ENCODE results near the gene ABCC6.
"Not testable (repeated sequence)": the region's sequence is repeated elsewhere in the genome, so short reads cannot be mapped to it uniquely, and the experiment has no call there.

Gene ABCC6

DNA sequence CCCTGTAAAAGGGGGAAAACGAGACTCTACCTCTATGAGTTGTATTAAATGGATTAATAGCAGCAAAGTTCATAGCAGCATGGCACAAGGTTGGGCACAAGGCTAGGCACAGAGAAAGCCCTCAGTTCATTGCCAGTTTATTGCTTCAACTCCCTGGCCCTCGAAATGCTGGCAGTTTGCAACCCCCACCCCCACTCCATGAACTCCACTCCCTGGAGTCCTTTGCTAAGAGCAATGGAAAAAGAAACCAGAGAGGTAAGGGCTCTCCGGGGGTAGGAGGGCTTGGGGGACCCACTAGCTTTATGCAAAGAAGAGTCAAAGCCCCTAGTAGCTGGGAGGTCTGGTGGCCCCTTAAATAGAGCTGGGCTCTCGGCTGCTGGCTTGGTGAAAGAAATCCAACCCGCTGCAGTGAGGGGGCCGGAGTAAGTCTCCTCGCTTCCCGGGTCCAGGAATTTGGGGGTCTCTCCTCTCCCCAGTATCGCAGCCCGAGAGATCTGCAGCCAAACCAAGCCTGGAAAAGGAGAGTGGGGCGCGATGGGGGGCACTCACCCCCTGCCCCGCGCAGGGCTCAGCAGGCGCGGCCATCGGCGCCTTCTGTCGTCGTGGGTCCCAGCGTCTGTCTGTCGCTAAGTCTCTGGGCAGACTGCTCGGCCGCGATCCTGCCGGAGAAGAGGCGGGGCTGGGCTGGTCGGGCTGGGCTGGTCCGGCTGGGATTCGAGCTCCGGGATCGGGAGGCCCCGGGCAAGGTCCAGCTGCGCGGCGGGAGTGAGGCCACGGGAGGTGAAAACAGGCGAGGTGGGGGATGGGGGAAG is at the start of gene ABCC6:
TSS of gene ABCC6 (minus strand) at position 645 of the 812 bp plus-strand sequence. CDS start at position 585, 60 bp downstream.
- DNase-seq = not testable (repeated sequence)

DNA sequence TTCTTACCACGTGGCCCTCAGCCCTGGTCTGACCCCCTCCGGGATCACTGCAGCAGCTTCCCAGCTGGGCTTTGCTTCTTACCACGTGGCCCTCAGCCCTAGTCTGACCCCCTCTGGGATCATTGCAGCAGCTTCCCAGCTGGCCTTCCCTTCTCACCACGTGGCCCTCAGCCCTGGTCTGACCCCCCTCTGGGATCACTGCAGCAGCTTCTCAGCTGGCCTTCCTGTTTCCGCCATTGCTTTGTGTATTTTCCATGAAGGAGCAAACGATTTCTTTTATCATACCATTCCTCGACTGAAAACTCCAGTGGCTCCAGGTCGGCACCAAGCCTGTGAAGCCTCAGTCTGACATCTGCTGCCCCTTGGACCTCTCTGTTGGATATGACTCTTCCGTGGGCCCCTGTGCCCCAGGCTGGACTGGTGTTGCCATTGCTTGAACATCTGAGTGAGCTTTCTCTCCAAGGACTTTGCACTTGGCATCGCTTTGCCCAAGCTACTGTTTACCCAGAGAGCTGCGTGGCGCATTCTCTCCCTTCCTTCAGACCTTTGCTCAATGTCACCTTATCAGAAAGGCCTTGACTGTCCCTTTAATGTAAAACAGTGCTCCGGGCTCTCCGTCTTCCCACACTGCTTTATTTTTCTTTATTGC is 49.4 kb upstream of the ABCC6 start:
- not testable (repeated sequence) for DNase-seq

DNA sequence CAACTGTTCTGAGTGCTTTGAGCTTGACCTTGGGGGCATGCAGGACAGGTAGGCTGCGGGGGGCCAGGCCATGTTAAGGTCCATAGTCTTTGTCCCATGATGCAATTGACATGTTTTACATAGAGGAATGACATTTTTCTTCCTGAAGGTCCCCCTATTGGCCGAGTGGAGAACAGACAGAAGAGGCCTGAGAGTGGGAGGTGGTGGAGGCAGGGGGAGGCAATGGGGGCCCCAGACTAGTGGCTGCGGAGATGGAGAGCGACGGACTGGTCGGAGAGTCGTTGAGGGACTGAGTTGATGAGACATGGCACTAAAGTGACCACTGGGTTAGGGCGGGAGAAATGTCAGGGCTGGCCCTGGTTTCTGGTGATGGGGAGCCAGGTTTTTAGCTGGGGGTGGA is 48.4 kb upstream of the ABCC6 start:
- not testable (repeated sequence) for DNase-seq

DNA sequence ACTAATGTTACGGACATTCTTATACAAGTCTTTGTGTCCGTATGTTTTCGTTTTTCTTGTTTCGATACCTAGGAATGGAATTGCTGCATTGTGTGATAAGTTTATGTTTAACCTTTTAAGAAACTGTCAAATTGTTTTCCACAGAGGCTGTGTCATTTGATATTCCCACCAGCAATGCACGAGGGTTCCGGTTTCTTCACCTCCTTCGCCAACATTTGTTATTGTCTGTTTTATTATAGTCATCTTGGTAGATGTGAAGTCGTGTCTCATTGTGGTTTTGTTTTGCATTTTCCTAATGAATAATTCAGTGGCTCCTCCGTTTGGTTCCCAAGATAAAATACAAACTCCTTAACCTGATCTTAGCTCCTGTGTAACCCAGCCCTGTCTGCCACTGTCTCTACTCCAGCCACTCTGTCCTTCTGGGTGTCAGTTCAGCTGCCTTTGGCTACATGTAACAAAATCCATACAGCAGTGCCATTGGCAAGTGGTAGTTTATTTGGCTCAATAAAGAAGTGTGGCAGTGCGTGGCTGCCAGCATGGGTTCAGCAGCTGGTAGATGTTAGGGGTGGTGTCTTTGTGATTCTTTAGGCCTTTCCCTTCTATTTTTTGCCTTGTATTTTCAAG is 45.0 kb upstream of the ABCC6 start:
- DNase-seq = not testable (repeated sequence)

DNA sequence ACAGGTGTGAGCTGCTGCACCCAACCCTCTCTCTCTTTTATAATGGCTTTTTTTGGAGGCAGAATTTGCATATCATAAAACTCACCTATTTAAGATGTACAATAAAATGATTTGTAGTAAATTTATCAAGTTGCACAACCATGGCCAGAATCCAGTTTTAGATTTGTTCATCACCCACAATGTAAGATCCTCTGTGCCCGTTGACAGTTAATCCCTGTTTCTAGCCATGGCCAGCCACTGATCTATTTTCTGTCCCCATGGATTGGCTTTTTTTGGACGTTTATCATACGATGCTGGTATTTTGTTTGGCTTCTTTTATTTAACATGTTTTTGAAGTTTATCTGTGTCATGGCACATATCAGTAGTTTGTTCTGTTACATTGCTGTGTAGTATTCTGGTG is 44.4 kb upstream of the ABCC6 start:
- not testable (repeated sequence) for DNase-seq

DNA sequence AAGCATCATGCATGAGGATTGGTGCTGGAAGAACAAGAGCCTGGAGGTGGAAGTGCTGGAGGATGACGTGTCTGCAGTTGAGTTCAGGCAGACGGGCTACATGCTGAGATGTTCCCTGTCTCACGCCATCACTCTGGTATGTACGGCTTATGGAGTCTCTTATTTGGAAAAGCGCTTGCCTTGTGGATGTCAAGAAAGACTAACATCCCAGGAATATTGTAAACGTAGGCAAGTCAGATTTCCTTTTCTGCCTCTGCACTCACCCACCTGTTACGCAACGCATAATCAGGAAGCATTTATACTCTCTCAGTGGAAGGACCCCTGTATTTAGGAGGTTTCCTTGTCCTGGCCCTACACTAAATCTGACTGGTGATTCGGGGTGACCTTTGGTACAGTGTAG is 41.8 kb upstream of the ABCC6 start:
- DNase-seq = not testable (repeated sequence)

DNA sequence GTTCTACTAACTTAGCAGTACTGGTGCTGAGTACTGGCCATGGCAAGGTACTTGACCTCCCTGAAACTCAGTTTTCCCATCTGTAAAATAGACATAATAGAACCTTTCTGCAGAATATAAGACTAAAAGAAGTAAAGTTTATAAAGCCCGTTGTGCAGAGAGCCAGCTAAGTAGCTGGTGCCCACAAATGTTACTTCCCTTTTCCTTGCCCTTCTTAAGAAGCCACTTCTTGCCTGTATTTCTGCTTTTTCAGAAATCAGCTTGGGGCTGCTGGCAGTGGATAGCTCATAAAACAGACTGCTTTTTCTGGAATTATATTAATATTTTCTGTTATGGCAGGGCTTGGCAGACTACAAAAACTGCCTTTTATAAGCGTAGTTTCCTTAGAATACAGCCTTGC is 40.7 kb upstream of the ABCC6 start:
- not testable (repeated sequence) for DNase-seq

DNA sequence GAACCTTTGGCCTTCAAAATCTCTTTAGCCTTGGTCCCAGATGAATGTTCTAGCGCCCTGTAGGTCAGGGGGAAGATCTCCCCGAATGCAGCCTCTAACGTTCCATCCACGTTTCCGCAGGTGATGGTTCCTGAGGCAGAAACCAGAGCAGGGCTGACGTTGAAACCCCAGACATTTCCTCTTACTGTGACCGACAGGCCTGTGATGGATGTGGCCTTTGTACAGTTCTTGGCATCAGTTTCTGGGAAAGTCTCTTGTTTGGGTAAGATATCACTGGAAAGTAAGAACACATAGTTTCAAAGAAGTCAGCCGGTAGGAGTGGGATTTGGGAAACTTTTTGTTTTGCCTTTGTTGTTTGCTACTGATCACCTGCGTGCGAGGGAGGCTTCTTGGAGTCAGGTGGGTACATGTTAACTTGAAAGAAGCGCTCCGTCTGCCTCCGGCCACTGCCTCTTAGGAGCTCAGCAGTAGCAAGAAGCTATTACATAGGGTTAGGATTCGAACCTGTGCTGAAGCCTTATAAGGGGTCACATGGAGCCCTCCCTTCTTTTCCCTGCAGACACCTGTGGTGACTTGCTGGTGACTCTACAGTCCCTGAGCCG is 39.8 kb upstream of the ABCC6 start:
- DNase-seq = not testable (repeated sequence)

DNA sequence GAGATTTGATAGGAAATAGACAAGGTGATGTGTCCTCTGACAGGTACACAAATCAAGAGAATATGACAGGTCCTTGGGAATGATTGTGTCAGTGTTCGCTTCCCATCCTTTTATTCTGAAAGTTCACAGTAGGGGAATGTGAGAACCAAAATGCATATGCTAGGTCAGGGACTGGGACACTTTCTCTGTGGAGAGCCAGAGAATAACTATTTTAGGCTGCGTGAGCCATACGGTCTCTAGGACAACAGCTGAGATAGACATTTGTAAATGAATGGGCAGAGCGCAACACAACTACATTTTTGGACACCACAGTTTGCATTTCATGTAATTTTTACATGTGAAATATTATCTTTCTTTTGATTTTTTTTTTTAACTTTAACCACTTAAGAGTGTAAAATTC is 36.7 kb upstream of the ABCC6 start:
- not testable (repeated sequence) for DNase-seq

DNA sequence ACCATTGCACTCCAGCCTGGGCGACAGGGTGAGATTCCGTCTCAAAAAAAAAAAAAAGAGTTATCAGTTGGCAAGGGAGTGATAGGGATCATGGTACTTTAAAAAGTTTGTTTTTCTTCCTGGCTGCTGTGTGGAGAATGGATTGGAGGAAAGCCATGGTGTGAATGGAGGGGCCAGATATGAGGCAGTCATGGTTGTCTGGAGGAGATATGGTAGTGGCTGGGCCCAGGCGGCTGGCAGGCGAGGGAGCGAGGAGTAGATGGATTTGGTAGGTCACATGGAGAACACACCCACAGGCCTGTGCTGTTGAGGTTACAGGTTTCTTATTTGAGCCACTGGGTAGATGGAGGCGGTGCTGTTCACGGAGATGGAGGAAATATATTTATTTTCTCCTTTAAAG is 35.5 kb upstream of the ABCC6 start:
- DNase-seq = not testable (repeated sequence)

DNA sequence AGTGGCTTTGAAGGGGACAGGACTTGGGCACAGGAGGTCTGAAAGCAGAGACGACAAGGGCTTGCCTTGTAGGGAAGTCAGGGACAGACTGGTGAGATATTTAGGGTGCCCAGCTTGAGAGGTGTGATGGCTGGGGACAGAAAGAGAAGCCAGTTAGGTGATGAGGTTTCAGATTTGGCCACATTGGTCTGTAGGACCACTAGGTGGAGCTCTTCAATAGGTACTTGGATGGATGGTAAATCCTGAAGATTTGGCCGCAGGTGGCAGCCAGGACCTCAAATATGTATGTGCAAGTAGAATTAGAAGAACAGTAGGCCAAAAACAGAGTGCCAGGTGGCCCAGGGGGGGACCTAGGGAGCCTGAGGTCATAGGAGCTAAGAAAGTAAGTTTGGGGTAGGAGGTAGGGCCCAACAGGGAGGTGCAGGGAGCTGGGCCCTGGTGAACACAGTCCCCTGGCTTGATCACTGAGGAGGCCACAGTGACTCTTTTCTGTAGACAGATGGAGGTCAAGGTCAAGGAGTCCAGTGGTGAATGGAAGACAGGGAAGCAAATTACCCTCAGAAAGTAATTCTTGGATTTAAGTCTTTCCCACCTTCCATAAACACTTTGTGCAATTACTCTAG is 34.1 kb upstream of the ABCC6 start:
- not testable (repeated sequence) for DNase-seq

DNA sequence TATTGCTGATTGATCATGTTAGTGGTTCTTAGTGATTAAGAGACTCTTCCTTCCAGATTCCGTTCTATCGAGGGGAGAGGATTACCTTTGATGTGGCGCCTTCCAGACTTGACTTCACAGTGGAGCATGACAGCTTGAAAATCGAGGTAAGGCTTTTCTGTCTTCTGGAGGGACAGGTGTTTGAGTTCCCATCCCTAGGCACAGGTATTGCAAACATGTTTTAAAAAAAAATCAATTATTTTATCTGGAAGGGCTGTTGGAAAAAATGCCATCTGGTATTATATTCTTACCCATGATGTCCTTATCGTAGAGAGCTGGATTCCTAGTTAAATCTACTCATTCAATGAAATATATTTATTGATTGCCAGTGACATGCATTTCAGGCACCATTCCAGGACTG is 29.1 kb upstream of the ABCC6 start:
- DNase-seq = not testable (repeated sequence)

DNA sequence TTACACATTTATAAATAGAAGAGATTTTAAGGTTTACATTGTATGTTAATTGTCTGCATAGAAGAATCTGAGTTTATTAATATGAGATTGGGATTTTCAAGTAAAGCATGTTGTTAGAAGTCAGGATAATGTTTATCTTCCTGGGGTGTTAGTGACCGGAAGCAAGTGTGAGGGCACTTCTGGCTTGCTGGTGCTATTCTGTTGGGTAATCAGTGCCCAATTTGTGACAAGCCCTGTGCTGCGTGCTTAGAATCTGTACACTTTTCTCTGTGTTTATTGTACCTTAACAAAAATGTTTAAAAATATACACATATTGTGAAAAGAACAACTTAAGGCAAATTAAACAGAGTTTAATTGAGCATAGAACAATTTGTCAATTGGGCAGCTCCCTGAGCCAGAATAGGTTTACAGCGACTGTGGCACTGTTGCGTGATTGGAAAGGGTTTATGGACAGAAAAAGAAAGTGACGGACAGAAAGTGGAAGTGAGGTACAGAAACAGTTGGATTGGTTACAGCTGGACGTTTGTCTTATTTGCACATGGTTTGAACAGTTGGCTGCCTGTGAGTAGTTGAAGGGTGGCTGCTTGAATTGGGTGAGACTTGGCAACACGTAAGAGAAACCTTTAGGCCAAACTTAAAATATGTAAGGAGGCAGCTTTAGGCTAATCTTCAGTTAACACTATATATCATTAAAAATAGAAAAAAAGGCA is 26.5 kb upstream of the ABCC6 start:
- DNase-seq = not testable (repeated sequence)

DNA sequence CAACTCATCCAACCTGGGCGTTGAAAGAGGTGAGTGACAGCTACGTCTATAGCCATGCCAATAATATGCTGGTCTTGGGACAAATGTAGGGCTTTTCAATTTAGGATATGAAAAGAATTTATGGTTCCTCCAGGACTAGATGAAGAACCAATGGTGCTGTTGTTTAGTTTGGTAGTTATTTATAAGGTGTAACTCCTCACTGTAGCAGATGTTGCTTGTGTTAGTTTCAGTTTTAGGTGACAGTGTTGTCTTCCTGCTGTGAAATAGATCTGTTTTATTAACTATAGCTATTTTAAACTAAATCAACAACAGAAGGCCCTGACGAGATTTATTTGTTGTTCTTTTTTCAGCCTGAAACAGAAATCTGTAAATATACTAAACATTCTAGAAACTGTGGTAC is 24.1 kb upstream of the ABCC6 start:
- DNase-seq = not testable (repeated sequence)

DNA sequence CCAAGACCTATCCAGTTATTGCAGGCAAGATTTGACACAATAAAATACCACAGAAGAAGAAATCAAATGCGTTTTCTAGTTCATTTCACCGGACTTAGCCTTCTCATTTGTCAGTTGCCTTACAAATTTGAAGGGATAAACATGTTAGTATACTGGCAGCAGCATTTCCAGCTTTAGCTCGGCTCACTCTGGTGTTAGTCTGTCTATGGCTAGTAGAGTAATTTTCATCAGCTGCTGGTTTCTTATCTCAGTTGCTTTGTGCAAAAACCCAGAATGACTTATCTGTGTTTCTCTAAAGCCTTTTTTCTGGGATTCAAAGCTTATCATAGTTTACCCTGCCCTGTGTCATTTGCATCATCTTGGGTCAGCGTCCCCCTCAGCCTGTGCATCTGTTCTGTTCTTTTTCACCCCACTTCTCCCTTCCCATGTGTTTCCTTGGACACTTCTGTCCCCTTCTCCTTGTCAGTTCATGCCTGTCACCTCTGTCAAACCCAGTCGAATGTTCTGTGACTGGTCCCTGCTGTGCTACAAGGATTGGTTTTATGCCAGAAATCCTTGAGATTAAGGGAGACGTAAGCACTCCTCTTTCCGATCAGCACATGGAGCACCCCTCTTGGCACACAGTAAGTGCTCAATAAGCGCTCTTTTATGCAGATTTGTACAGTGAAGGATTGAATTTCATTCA is 23.4 kb upstream of the ABCC6 start:
- not testable (repeated sequence) for DNase-seq

DNA sequence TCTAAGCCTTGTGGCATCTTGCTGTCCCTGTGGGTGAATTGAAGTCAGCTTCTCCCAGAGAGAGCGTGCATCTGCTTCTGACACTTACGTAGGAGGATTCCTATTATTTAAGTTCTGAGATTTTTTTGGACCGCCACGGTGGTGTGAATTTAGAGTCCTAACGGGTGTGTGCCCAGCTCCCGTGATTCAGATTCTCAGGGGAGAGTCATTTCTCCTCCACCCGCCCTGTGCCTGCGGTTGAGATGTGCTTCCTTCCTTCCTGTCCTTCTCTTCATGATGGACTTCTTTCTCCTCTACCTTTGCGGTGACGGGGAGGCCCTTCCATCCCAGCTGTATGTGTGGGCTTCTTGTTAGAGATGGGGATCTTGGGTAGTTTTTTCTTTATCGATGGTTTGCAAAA is 20.6 kb upstream of the ABCC6 start:
- DNase-seq = not testable (repeated sequence)

DNA sequence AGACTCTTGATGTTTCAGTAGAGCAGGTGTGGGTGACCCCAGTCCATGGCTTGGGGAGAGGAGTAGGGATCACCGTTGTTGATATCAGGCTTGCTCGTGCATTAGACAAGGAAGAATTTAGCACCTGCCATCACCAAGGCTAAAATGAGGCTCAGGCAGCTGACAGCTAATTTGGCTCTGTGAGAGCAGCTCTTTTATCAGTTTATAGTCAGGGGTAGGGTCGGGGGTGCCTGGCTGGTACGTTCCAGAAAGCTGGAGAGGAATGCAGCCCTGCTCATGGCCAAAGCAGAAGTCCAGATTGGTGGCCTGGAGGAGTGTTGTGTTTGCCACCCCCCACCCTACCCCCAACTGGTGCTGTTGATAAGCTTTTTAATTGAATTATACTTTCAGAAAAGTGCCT is 17.4 kb upstream of the ABCC6 start:
- not testable (repeated sequence) for DNase-seq

DNA sequence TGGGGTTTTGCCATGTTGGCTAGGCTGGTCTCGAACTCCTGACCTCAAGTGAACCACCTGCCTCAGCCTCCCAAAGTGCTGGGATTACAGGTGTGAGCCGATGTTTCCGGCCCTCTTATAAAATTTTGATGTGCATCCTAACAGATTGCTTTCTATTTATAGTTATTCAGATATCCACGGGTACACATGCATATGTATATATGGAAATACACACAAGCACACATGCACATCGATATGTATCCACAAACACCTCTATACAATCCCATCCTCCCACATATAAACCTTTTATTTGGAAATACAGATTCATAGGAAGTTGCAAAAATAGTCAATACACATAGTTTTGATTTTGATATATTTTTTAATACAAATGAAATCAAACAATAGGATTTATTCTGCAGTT is 14.4 kb upstream of the ABCC6 start:
- DNase-seq = not testable (repeated sequence)

DNA sequence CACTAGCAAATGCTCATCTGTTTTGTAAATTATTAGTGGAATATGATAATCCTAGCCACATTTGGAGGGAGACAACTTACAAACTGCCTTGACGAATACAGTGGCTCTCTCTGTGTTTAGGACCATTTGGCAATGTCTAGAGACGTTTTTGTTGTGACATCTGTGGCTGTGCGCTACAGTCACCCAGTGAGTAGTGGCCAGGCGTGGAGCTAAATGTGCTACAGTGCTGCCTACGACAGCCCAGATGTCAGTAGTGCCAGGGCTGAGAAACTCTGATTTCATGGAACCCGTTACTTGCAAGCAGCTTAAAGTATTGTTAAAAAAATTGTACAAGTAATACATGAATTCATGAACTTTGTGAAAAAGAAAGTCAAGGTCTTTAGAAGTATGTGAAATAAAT is 13.8 kb upstream of the ABCC6 start:
- DNase-seq = not testable (repeated sequence)

DNA sequence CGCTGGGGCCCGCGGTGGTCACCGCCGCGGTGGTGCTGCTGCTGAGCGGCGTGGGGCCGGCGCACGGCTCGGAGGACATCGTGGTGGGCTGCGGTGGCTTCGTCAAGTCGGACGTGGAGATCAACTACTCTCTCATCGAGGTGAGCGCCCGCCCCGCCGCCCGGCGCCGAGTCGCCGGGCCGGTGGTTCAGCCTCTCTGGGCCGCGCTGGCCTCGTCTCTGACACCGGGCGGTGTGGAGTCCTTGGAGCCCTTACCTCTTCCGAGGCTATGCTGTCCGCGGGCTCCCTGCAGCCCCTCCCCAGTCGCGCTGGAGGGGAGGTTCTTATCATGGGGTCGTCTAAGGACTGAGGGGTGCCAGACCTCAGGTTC is 9.4 kb upstream of the ABCC6 start:
- DNase-seq = not testable (repeated sequence)

DNA sequence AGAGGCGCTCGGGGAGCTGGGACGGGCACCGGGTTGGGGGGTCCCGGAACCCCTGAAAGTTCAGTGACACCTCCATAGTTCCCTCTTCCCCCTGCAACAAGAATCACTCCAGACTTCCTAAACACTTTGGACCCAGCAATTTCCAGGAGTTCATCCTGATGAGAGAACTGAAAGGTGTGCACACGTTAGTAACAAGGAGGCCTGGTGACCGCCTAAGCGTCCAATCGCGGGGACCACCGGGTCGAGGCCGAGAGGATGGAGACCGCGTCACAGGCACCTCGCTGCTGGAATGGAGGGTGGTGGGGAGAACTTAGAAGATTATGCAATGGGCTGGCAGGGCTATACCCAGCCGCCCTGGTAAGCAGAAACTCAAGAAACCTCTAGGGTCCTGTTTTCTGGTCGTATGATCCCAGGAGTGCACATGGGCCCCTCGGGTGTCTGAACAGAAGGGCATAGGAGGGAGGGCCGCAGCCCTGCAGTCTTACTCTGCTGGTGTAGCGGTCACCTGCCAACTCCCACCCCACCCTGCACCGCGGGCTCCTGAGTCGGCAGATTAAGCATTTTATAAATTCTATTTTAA is 458 bp upstream of the ABCC6 start:
- DNase-seq = not testable (repeated sequence)
